GM18502 (cell line): ENCODE measurements around the gene PRSS38.

Source experiments
- ATAC-seq: cut with Tn5 transposase; IDR thresholded peaks from one replicate; pipeline ENCODE4 v1.9.1; 2021; ENCODE audit warnings: mild to moderate bottlenecking; ENCODE audit not compliant: unreplicated experiment, poor library complexity

The PRSS38 gene

GRCh38 chr1:227883641-227884301 is 68.3 kb downstream of the PRSS38 start:
- ATAC-seq: no peak

- no peak for ATAC-seq
Observed at GRCh38 chr1:227884370-227885134, 69.1 kb downstream of the PRSS38 start.

- ATAC-seq: no peak
Observed at GRCh38 chr1:227885135-227885647, 69.7 kb downstream of the PRSS38 start.

- no peak for ATAC-seq
Observed at GRCh38 chr1:227885648-227886502, 70.4 kb downstream of the PRSS38 start.

- no peak for ATAC-seq
Observed at GRCh38 chr1:227886503-227886961, 71.1 kb downstream of the PRSS38 start.

GRCh38 chr1:227886993-227887696 is 71.7 kb downstream of the PRSS38 start:
- no peak for ATAC-seq

GRCh38 chr1:227887697-227888403 is 72.4 kb downstream of the PRSS38 start:
- no peak for ATAC-seq

- no peak for ATAC-seq
Observed at GRCh38 chr1:227888404-227889046, 73.0 kb downstream of the PRSS38 start.

GRCh38 chr1:227889047-227889862 is 73.8 kb downstream of the PRSS38 start:
- no peak for ATAC-seq

- ATAC-seq: no peak
Observed at GRCh38 chr1:227889863-227890405, 74.5 kb downstream of the PRSS38 start.

GRCh38 chr1:227890451-227891222 is 75.2 kb downstream of the PRSS38 start:
- no peak for ATAC-seq

- ATAC-seq: no peak
Observed at GRCh38 chr1:227891223-227891954, 75.9 kb downstream of the PRSS38 start.

- ATAC-seq: no peak
Observed at GRCh38 chr1:227891955-227892488, 76.5 kb downstream of the PRSS38 start.

- no peak for ATAC-seq
Observed at GRCh38 chr1:227892489-227893299, 77.2 kb downstream of the PRSS38 start.

- ATAC-seq: no peak
Observed at GRCh38 chr1:227893300-227893948, 77.9 kb downstream of the PRSS38 start.
